Thoracic aorta (tissue), 2 donors: ENCODE results near the gene TNFRSF14. TPM values are rescaled to one million over a fixed set of nuclear protein-coding genes. Genes with fewer than 3 reads are reported as not detected.

Source experiments
- ATAC-seq: fragments of 150-250 bp; one replicate; pipeline ENCODE4 v1.8.0; 2017; ENCODE audit warnings: low read depth; ENCODE audit not compliant: insufficient number of reproducible peaks, low FRiP score
- DNase-seq: peaks from one replicate; pipeline ENCODE4 v3.0.0-alpha.2; 2020; ENCODE audit warnings: low spot score
- H3K27ac ChIP-seq, 2 donors: fragments of 200-600 bp; sonication (generic); 1 replicate in 1 of 2; 2 replicates in 1 of 2; pipeline ENCODE4 v1.5.1; 2016; ENCODE audit warnings: mild to moderate bottlenecking in 2 of 2, moderate library complexity in 2 of 2
- H3K27me3 ChIP-seq: fragments of 200-600 bp; sonication (generic); replicated peaks from 2 replicates; pipeline ENCODE4 v1.6.0; 2016; ENCODE audit warnings: mild to moderate bottlenecking; ENCODE audit not compliant: insufficient read depth
- H3K36me3 ChIP-seq: fragments of 200-600 bp; sonication (generic); one replicate; pipeline ENCODE4 v1.5.1; 2016
- H3K4me1 ChIP-seq, 2 donors: fragments of 200-600 bp; sonication (generic); 1 replicate in 1 of 2; 2 replicates in 1 of 2; pipeline versions ENCODE4 v1.5.1 to v1.6.0; 2016; ENCODE audit warnings: low read depth in 2 of 2, mild to moderate bottlenecking in 1 of 2; ENCODE audit not compliant: control insufficient read depth in 1 of 2
- H3K4me3 ChIP-seq: fragments of 200-600 bp; sonication (generic); 2 replicates; pipeline ENCODE4 v1.5.1; 2016; ENCODE audit warnings: mild to moderate bottlenecking
- H3K9me3 ChIP-seq: fragments of 200-600 bp; sonication (generic); 2 replicates; pipeline ENCODE4 v1.5.1; 2016
- total RNA-seq, 2 donors: library from RNA; depleted of rRNA; stranded (reverse); fragments of >200 nt; gene quantifications; one replicate each; pipeline versions ENCODE4 v1.1.0 to v1.2.3, GENCODE V29; 2016
- TF ChIP-seq, protein P1 (sequence below): fragments of 200-600 bp; sonication (generic); IDR thresholded peaks from one replicate; pipeline ENCODE4 v1.5.1; 2019; ENCODE audit warnings: antibody characterized with exemption

TNFRSF14 gene
- total RNA-seq, 2 donors from 2014 or later = 29.6 to 55.6 TPM

DNA sequence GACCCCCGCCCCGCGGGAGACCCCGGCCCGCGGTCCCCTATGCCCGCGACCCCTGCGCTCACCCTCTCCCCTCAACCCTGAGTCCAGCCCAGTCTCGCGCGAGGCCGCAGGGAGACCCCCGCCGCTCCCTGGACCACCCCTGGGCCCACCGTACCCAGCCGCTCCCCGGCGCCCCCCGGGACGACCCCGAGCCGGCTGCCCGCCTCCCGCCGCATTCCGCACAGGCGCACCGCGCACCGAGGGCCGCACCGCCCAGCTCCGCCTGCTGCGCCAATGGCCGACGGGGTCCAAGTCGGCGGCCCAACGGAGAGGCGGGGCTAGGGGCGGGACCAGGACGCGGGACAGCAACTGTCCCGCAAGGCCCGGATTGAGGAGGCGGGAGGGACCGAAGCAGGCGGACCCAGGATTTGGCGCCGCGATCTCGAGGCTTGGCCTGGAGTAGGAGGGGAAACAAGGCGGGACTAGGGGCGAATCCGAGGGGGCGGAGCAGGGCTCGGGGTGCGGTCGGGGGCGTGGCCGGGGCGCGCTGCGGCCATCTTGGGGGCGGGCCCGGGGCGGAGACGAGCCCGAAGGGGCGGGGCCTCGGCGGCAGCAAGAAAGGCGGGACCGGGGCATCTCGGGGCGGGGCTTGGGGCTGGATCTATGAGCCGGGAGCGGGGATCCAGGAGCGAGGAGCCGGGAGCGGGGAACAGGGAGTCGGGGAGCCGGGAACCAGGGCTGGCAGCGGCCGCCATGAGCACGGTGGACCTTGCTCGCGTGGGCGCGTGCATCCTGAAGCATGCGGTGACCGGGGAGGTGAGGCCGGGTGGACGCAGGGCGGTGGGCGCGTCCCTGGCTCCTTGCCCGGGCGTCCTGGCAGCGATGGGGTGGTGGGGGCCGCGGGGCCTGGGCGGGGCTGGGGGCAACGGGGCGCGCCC lies 30.2 kb downstream of the TNFRSF14 start, which contains the start of gene PRXL2B:
PRXL2B (plus strand) TSS at position 624 of the 917 bp plus-strand sequence; CDS start at position 733, 109 bp downstream.
- Histone ChIP-seq H3K4me1 (peaks cover 4 to 23% of the 10 kb centered on the region in 2 donors), H3K27me3 (no peaks in the 10 kb centered on the region), H3K4me3 (peak within 1 kb of the TSS; percentile 90), H3K27ac (peak within 1 kb of the TSS; percentile 88 to 89), H3K36me3 (no peaks in the 10 kb centered on the region), H3K9me3 (no peaks in the 10 kb centered on the region)
- peak; percentile 96 for ATAC-seq
- TF ChIP-seq, protein P1, sequence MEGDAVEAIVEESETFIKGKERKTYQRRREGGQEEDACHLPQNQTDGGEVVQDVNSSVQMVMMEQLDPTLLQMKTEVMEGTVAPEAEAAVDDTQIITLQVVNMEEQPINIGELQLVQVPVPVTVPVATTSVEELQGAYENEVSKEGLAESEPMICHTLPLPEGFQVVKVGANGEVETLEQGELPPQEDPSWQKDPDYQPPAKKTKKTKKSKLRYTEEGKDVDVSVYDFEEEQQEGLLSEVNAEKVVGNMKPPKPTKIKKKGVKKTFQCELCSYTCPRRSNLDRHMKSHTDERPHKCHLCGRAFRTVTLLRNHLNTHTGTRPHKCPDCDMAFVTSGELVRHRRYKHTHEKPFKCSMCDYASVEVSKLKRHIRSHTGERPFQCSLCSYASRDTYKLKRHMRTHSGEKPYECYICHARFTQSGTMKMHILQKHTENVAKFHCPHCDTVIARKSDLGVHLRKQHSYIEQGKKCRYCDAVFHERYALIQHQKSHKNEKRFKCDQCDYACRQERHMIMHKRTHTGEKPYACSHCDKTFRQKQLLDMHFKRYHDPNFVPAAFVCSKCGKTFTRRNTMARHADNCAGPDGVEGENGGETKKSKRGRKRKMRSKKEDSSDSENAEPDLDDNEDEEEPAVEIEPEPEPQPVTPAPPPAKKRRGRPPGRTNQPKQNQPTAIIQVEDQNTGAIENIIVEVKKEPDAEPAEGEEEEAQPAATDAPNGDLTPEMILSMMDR = no peak
- DNase-seq = peak; percentile 96

DNA sequence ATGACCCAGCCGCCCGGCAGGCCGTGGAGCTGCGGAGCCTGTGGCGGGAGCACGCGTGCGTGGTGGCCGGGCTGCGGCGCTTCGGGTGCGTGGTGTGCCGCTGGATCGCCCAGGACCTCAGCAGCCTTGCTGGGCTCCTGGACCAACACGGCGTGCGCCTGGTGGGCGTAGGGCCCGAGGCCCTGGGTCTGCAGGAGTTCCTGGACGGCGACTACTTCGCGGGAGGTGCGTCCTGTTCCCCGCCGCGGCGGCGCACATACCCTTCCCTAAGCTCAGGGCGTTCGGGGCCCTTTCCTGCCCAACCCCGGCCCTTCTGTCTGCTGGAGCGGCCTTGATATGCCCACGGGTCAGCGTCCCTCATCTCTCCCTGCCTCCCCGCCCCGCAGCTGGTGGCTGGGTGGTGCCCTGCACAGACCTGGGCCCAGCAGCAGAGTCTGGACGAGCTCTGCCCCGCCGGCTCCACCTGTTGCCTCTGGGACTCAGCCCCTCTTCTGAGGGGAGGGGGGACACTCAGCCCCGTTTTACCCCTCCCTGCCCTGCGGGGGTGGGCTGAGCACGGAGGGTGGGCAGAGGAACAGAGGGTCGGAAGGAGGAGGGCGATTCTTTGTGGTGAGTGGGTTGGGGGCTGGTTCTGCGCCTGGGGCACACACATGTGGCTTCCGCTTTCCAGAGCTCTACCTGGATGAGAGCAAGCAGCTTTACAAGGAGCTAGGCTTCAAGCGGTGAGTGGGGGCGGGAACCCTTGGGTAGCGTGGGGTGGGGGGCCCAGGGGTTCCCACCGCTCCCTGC lies 31.1 kb downstream of the TNFRSF14 start:
- no peaks in the 10 kb centered on the region for H3K27me3 ChIP-seq
- TF ChIP-seq, protein P1 = no peak
- no peaks in the 10 kb centered on the region for H3K9me3 ChIP-seq
- ATAC-seq (no peak), DNase-seq (no peak)
- H3K4me1 ChIP-seq = peaks cover 4 to 23% of the 10 kb centered on the region in 2 donors
- H3K4me3 ChIP-seq = peak overlapping the region; percentile 90
- no peaks in the 10 kb centered on the region for H3K36me3 ChIP-seq
- H3K27ac ChIP-seq = peak overlapping the region in 1 of 2 donors; percentile 89

DNA sequence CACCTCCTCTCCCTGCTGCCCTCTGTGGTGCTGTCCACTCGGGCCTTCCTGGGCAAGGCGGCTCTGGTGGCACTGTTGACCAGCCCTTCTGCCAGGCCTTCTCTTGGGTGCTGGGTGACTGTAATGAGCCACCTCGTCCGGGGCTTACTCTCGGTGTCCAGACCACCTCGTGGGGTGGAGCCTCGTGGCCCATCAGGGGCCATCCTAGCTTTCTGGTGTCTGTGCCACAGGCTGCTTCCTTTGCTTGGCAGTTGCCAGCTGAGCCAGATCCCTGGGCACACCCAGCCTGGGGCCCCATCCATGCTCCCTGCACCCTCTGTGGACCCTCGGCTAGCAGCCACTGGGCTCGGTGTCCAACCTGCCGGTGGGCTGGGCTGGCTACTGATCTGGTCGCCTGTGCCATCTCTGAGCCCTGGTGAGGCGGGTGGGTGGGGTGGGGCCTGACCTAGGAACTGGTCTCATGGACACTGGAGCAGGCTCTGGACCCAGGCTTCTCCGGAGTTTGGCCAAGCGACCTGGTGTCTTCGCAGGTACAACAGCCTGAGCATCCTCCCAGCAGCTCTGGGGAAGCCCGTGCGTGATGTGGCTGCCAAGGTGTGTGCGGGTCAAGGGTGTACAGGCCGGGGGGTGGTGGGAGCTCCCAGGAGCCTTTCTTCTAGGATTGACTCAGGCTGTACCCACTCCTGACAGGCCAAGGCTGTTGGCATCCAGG lies 31.8 kb downstream of the TNFRSF14 start:
- Histone ChIP-seq H3K4me1 (peaks cover 4 to 23% of the 10 kb centered on the region in 2 donors), H3K27me3 (no peaks in the 10 kb centered on the region), H3K9me3 (no peaks in the 10 kb centered on the region), H3K36me3 (no peaks in the 10 kb centered on the region), H3K27ac (no peak overlapping the region), H3K4me3 (peak overlapping the region; percentile 90)
- DNase-seq (no peak), ATAC-seq (no peak)
- TF ChIP-seq, protein P1 = no peak

DNA sequence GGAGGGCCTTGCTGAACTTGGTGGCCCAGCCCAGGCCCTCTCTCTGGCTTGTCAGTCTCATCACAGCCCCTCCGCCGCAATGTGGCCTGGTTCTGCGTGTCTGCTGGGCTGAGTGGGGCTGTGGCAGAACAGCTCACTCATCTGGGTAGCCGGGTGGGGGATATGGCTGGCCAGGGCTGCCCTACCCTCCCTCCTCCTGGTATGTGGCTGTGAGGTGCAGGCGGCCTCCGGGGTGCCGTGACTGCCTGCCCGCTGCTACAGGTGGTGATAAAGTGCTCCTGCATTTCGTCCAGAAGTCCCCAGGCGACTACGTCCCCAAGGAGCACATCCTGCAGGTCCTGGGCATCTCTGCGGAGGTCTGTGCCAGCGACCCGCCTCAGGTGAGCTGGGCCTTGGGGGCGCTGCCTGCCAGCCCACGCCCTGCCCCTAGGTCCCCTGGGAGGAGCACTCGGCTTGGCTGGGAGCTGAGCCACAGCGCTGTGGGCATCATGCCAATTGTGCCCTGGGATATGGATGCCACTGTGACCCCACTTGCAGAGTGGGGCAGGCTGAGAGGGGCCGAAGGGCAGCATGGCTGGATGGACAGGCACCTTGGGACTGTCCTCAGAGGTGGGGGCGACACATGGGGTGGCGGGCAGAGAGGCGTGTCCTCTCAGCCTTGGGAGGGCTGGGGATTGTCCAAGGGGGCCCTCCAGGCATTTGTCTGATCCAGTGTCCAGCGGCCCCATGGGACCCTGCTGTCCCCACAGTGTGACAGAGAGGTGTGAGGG lies 32.7 kb downstream of the TNFRSF14 start:
- TF ChIP-seq, protein P1 = no peak
- H3K27me3 ChIP-seq = no peaks in the 10 kb centered on the region
- H3K4me3 ChIP-seq = no peak overlapping the region
- peaks cover 4 to 23% of the 10 kb centered on the region in 2 donors for H3K4me1 ChIP-seq
- H3K36me3 ChIP-seq = no peaks in the 10 kb centered on the region
- no peaks in the 10 kb centered on the region for H3K9me3 ChIP-seq
- DNase-seq (no peak), ATAC-seq (no peak)
- H3K27ac ChIP-seq = no peak overlapping the region
